Measurements from ENCODE around the gene CALHM4.

Gene CALHM4

DNA sequence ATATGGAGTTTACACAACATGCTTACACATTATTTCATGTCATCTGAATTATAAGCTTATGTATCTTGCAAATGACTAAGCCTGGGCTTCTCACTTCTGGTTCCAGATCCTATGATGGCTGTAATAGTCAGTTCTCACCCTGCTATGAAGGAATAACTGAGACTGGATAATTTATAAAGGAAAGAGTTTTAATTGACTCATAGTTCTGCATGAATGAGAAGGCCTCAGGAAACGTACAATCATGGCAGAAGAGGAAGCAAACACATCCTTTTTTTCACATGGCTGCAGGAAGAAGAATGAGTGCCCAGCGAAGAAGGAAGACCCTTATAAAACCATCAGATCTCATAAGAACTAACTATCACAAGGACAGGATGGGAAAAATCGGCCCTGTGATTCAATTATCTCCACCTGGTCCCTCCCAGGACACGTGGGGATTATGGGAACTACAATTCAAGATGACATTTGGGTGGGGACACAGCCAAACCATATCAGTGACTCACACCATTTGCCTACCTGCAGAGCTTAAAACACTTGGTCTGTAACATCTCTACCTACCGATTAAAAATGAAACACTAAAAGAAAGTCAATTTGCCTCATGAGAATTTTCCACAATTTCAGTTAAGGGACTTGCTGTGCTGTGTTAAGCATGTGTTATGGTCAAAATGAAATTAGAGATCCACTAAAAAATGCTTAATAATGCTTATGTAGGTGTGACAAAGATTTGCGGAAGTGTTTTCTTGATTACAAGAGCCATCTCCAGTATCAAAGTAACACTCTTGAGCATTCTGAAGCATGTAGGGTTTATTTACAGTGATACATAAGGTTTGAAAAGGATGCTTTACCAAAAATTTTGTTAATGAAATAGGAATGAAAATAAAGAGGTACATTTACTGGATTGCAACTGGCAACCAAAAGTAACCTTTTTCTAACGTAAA lies 15.5 kb downstream of the CALHM4 start:
- in situ Hi-C loops (cut with MboI; ENCODE audit: low sequenced_read_pairs, unreplicated experiment), result no loop called here
- DNase-seq (ENCODE audit: low spot score), result no peak
- TF ChIP-seq, protein P1, sequence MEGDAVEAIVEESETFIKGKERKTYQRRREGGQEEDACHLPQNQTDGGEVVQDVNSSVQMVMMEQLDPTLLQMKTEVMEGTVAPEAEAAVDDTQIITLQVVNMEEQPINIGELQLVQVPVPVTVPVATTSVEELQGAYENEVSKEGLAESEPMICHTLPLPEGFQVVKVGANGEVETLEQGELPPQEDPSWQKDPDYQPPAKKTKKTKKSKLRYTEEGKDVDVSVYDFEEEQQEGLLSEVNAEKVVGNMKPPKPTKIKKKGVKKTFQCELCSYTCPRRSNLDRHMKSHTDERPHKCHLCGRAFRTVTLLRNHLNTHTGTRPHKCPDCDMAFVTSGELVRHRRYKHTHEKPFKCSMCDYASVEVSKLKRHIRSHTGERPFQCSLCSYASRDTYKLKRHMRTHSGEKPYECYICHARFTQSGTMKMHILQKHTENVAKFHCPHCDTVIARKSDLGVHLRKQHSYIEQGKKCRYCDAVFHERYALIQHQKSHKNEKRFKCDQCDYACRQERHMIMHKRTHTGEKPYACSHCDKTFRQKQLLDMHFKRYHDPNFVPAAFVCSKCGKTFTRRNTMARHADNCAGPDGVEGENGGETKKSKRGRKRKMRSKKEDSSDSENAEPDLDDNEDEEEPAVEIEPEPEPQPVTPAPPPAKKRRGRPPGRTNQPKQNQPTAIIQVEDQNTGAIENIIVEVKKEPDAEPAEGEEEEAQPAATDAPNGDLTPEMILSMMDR (IDR thresholded peaks at IDR 0.05; ENCODE audit: borderline replicate concordance, control extremely low read depth, extremely low read depth, insufficient read depth, missing control alignments), result no peak

DNA sequence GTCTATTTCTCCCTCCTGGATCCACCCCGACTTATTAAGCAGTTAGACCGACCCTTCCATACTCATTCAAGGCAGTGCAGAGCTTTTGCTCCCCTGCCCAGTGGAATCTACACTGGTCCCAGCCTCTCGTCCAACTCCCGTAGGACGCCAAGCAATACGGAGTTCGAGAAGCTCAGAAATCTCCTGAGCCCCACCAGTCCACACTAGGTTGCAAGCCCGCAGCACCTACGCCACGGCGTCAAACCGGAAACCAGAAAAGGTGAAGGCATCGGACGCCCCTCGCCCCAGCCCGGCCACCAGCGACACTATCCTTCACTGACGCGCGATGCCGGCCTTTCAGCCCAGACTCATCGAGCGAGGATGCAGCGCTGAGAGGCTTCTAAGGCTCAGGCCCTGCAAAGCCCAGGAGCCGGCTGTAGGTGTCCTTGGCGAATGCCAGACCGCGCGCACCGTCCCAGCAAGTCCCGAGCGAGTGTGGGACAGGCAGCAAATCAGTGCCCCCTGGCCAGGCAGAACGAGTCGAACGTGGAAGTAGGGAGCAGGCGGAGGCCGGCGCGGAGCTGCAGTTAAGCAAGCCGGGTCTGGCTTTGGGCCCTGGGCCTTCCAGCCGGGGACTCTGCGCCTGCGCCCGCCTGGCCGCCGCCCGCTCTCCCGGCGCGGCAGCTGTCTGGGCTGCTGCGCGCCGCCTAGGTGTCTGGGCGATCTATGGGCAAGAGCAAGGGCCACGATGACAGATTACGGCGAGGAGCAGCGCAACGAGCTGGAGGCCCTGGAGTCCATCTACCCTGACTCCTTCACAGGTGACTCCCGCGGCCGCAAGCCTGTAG lies 17.5 kb downstream of the CALHM4 start, which contains the start of gene RWDD1:
Gene RWDD1, plus strand, starts transcription at position 649 of the 827 bp plus-strand sequence. Its CDS starts 79 bp downstream, at position 728.
- in situ Hi-C loops (cut with MboI; ENCODE audit: low sequenced_read_pairs, unreplicated experiment), result no loop called here
- TF ChIP-seq, protein P1 (IDR thresholded peaks at IDR 0.05; ENCODE audit: borderline replicate concordance, control extremely low read depth, extremely low read depth, insufficient read depth, missing control alignments), result no peak
- DNase-seq (ENCODE audit: low spot score), result peak; percentile 97

DNA sequence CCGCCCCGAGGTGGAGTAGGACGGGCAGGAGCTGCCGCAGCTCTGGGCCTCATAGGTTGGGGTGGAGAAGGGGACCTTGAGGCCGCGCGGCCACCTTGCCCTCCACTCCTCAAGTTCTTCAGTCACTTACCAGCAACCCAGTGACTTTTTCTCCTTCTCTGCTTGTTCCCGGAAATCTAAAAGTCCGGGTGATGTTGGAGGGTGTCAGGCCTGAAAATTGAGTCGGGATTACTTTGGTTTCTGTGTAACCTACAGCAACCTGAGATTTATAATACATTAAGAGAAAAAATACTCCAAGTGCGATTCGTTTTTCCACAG lies 18.1 kb downstream of the CALHM4 start:
- TF ChIP-seq, protein P1 (IDR thresholded peaks at IDR 0.05; ENCODE audit: borderline replicate concordance, control extremely low read depth, extremely low read depth, insufficient read depth, missing control alignments), result no peak
- in situ Hi-C loops (cut with MboI; ENCODE audit: low sequenced_read_pairs, unreplicated experiment), result no loop called here
- DNase-seq (ENCODE audit: low spot score), result no peak

- DNase-seq (ENCODE audit: low spot score), result no peak
- in situ Hi-C loops (cut with MboI; ENCODE audit: low sequenced_read_pairs, unreplicated experiment), result no loop called here
- TF ChIP-seq, protein P1 (IDR thresholded peaks at IDR 0.05; ENCODE audit: borderline replicate concordance, control extremely low read depth, extremely low read depth, insufficient read depth, missing control alignments), result no peak
These were observed 18.6 kb downstream of the CALHM4 start for GRCh38 chr6:116572162-116572561.

- TF ChIP-seq, protein P1 (IDR thresholded peaks at IDR 0.05; ENCODE audit: borderline replicate concordance, control extremely low read depth, extremely low read depth, insufficient read depth, missing control alignments), result no peak
- DNase-seq (ENCODE audit: low spot score), result no peak
- in situ Hi-C loops (cut with MboI; ENCODE audit: low sequenced_read_pairs, unreplicated experiment), result no loop called here
These were observed 21.7 kb downstream of the CALHM4 start for GRCh38 chr6:116575227-116575626.

- in situ Hi-C loops (cut with MboI; ENCODE audit: low sequenced_read_pairs, unreplicated experiment), result no loop called here
- DNase-seq (ENCODE audit: low spot score), result no peak
- TF ChIP-seq, protein P1 (IDR thresholded peaks at IDR 0.05; ENCODE audit: borderline replicate concordance, control extremely low read depth, extremely low read depth, insufficient read depth, missing control alignments), result no peak
These were observed 23.9 kb downstream of the CALHM4 start for GRCh38 chr6:116577486-116577885.

Measured in GM13976 (cell line).